ENCODE measurements around the gene PXDC1.

PXDC1 gene

GRCh38 chr6:3796719-3797041 is 45.2 kb upstream of the PXDC1 start:
- no peak for TF ChIP-seq CTCF (IDR thresholded peaks at IDR 0.05)
- no peak overlapping the region for H3K27ac Mint-ChIP-seq
- no peaks in the 10 kb centered on the region for H3K9me3 Mint-ChIP-seq
- no peak for DNase-seq
- peaks cover 8% of the 10 kb centered on the region for H3K4me1 Mint-ChIP-seq
- H3K4me3 Mint-ChIP-seq: no peak overlapping the region
- H3K36me3 Mint-ChIP-seq (ENCODE audit: low read depth): no peaks in the 10 kb centered on the region
- H3K27me3 Mint-ChIP-seq (ENCODE audit: low read depth, poor library complexity): peaks cover 11% of the 10 kb centered on the region

DNA sequence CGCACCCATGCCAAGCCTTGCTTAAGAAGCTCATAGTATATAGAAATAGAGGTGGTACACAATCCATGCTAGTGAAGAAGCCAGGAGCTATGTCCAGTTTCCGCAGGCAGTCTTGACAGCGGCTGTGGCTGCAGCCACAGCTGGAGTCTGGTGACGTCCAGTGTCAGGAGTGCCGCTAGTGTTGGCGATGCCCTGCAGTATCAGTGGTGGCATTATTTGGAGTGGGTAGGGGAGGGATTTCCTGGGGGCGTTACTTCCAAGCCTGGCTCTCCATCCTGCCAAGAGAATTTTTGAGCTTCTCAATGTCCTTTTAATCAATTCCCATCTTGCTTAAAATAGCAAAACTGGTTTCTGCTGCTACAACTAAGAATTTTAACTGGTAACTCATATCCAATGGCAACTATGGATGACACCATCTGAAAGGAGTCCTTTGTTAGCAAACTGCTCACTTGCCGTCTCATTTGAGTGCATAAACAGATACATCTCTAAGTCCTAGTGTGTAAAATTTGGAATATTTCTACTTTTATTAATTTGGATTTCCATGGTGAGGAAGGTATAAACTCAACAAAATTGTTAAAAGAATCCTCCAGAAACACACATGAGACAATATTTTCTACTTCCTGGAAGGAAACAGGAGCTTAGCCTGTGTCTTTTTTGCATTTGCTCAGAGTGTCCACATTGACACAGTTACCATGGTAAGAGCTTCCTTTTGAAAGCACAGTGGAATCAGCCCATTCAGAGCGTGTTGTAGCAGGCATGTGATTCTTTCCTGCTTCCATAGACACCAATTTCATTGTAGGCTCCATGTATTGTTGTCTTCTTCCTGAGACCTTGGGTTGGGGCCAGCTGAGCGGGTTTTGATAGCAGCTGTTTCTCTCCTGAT is 44.6 kb upstream of the PXDC1 start:
- TF ChIP-seq CTCF (IDR thresholded peaks at IDR 0.05): no peak
- DNase-seq: no peak
- H3K27me3 Mint-ChIP-seq (ENCODE audit: low read depth, poor library complexity): peaks cover 13% of the 10 kb centered on the region
- H3K4me3 Mint-ChIP-seq: no peak overlapping the region
- H3K27ac Mint-ChIP-seq: no peak overlapping the region
- no peaks in the 10 kb centered on the region for H3K36me3 Mint-ChIP-seq (ENCODE audit: low read depth)
- H3K4me1 Mint-ChIP-seq: peaks cover 3% of the 10 kb centered on the region
- H3K9me3 Mint-ChIP-seq: no peaks in the 10 kb centered on the region

- no peaks in the 10 kb centered on the region for H3K36me3 Mint-ChIP-seq (ENCODE audit: low read depth)
- H3K27ac Mint-ChIP-seq: no peak overlapping the region
- peaks cover 12% of the 10 kb centered on the region for H3K27me3 Mint-ChIP-seq (ENCODE audit: low read depth, poor library complexity)
- no peaks in the 10 kb centered on the region for H3K9me3 Mint-ChIP-seq
- no peak for DNase-seq
- H3K4me1 Mint-ChIP-seq: no peaks in the 10 kb centered on the region
- TF ChIP-seq CTCF (IDR thresholded peaks at IDR 0.05): no peak
- H3K4me3 Mint-ChIP-seq: no peak overlapping the region
These were observed 42.6 kb upstream of the PXDC1 start for GRCh38 chr6:3794092-3794491.

DNA sequence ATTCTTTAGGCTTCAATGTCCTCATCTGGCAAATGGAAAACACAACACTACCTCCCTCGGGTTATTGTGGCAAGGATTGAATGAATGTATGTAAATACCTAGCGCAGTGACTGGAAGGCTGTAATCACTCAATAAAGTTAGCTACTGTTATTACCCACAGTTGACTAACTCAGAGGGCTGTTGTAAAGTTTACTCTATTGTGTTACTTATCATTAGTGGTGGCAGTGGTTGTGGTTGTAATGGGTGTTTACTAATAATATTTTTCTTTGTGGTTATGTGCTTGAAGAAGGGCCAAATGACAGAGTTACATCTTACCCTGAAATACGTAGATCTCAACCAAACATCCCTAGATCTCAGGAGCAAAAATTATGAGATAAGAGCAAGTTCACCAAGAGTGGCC is 42.0 kb upstream of the PXDC1 start:
- no peaks in the 10 kb centered on the region for H3K4me1 Mint-ChIP-seq
- no peak for TF ChIP-seq CTCF (IDR thresholded peaks at IDR 0.05)
- no peaks in the 10 kb centered on the region for H3K36me3 Mint-ChIP-seq (ENCODE audit: low read depth)
- H3K27me3 Mint-ChIP-seq (ENCODE audit: low read depth, poor library complexity): peaks cover 11% of the 10 kb centered on the region
- no peak overlapping the region for H3K27ac Mint-ChIP-seq
- no peaks in the 10 kb centered on the region for H3K9me3 Mint-ChIP-seq
- H3K4me3 Mint-ChIP-seq: no peak overlapping the region
- no peak for DNase-seq

GRCh38 chr6:3791526-3792203 is 40.2 kb upstream of the PXDC1 start:
- no peak for DNase-seq
- Mint-ChIP-seq H3K4me1 (no peaks in the 10 kb centered on the region), H3K36me3 (ENCODE audit: low read depth) (no peaks in the 10 kb centered on the region), H3K27me3 (ENCODE audit: low read depth, poor library complexity) (peaks cover 7% of the 10 kb centered on the region), H3K4me3 (no peak overlapping the region), H3K9me3 (no peaks in the 10 kb centered on the region), H3K27ac (no peak overlapping the region)
- TF ChIP-seq CTCF (IDR thresholded peaks at IDR 0.05): no peak

Data from nephron progenitor cell (in vitro differentiated cells).